SK-N-SH treated with all-trans-retinoic acid at 6 μM for 48 hours (cell line): ENCODE results near the gene BBC3.
A peak's percentile ranks its signal among the peaks of the same experiment; 100 is the strongest.

Source experiments
- ATAC-seq: fragments of 200-7000 bp; cut with Tn5 transposase; 3 replicates; pipeline ENCODE4 v1.9.1; 2020; ENCODE audit warnings: mild to moderate bottlenecking, moderate library complexity
- ARNTL ChIP-seq: fragments of 450-650 bp; formaldehyde crosslinking; IDR thresholded peaks from 2 replicates; pipeline ENCODE4 v1.5.0; 2020; ENCODE audit warnings: low read depth, mild to moderate bottlenecking, moderate library complexity, borderline replicate concordance
- BACH2 ChIP-seq: fragments of 250-450 bp; sonication (Bioruptor Pico); IDR thresholded peaks from 2 replicates; pipeline ENCODE4 v1.9.0; 2021; ENCODE audit warnings: mild to moderate bottlenecking, borderline replicate concordance
- CSDC2 ChIP-seq: fragments of 250-450 bp; sonication (Bioruptor Pico); IDR thresholded peaks from 2 replicates; pipeline ENCODE4 v1.5.0; 2020; ENCODE audit warnings: mild to moderate bottlenecking, moderate library complexity
- ESRRG ChIP-seq: fragments of 250-450 bp; sonication (Bioruptor Pico); IDR thresholded peaks from 2 replicates; pipeline ENCODE4 v1.6.1; 2021; ENCODE audit warnings: mild to moderate bottlenecking
- GLIS3 ChIP-seq: fragments of 250-450 bp; sonication (Bioruptor Pico); IDR thresholded peaks from 2 replicates; pipeline ENCODE4 v1.5.0; 2020; ENCODE audit warnings: mild to moderate bottlenecking, moderate library complexity
- ISL1 ChIP-seq: fragments of 250-450 bp; sonication (Bioruptor Pico); IDR thresholded peaks from 2 replicates; pipeline ENCODE4 v2.1.2; 2022; ENCODE audit warnings: mild to moderate bottlenecking, moderate library complexity
- OSR1 ChIP-seq: fragments of 250-450 bp; sonication (Bioruptor Pico); IDR thresholded peaks from 2 replicates; pipeline ENCODE4 v1.8.0; 2022; ENCODE audit warnings: moderate library complexity, mild to moderate bottlenecking, inconsistent platforms
- PPARA ChIP-seq: fragments of 250-450 bp; sonication (Bioruptor Pico); IDR thresholded peaks from 2 replicates; pipeline ENCODE4 v1.5.0; 2020; ENCODE audit warnings: mild to moderate bottlenecking, borderline replicate concordance
- SNAI2 ChIP-seq: fragments of 250-450 bp; sonication (Bioruptor Pico); IDR thresholded peaks from 2 replicates; pipeline ENCODE4 v1.5.0; 2020; ENCODE audit warnings: mild to moderate bottlenecking, moderate library complexity
- TCF4 ChIP-seq: fragments of 250-450 bp; sonication (Bioruptor Pico); IDR thresholded peaks from 2 replicates; pipeline ENCODE4 v1.8.0; 2021; ENCODE audit warnings: mild to moderate bottlenecking, moderate library complexity, borderline replicate concordance
- TOX ChIP-seq: fragments of 250-450 bp; sonication (Bioruptor Pico); IDR thresholded peaks from 2 replicates; pipeline ENCODE4 v1.8.0; 2021; ENCODE audit warnings: mild to moderate bottlenecking, moderate library complexity, borderline replicate concordance
- ZC3H10 ChIP-seq: fragments of 250-450 bp; sonication (Bioruptor Pico); IDR thresholded peaks from 2 replicates; pipeline ENCODE4 v1.5.1; 2021; ENCODE audit warnings: mild to moderate bottlenecking, moderate library complexity
- ZFP3 ChIP-seq: fragments of 250-450 bp; sonication (Bioruptor Pico); IDR thresholded peaks from 2 replicates; pipeline ENCODE4 v1.5.0; 2020; ENCODE audit warnings: mild to moderate bottlenecking, moderate library complexity
- ZFP30 ChIP-seq: fragments of 450-650 bp; formaldehyde crosslinking; IDR thresholded peaks from 2 replicates; pipeline ENCODE4 v1.5.0; 2022; ENCODE audit warnings: mild to moderate bottlenecking, moderate library complexity
- ZNF565 ChIP-seq: fragments of 450-650 bp; formaldehyde crosslinking; conservative IDR thresholded peaks from 2 replicates; pipeline ENCODE4 v1.5.0; 2020; ENCODE audit warnings: low read depth, mild to moderate bottlenecking, moderate library complexity
- ZNF70 ChIP-seq: fragments of 450-650 bp; formaldehyde crosslinking; IDR thresholded peaks from 2 replicates; pipeline ENCODE4 v1.5.0; 2020; ENCODE audit warnings: mild to moderate bottlenecking, moderate library complexity
- TF ChIP-seq, protein P1 (sequence below): fragments of 250-450 bp; sonication (Bioruptor Pico); IDR thresholded peaks from 2 replicates; pipeline ENCODE4 v1.8.0; 2021; ENCODE audit warnings: low read depth, mild to moderate bottlenecking, moderate library complexity, borderline replicate concordance
- TF ChIP-seq, protein P2 (sequence below): fragments of 250-450 bp; sonication (Bioruptor Pico); IDR thresholded peaks from 2 replicates; pipeline ENCODE4 v1.8.0; 2020; ENCODE audit warnings: mild to moderate bottlenecking, moderate library complexity, borderline replicate concordance
- TF ChIP-seq, protein P3 (sequence below): fragments of 250-450 bp; sonication (Bioruptor Pico); IDR thresholded peaks from 2 replicates; pipeline ENCODE4 v1.5.1; 2021; ENCODE audit warnings: mild to moderate bottlenecking, moderate library complexity
- TF ChIP-seq, protein P4 (sequence below): fragments of 250-450 bp; sonication (Bioruptor Pico); IDR thresholded peaks from 2 replicates; pipeline ENCODE4 v1.5.1; 2020; ENCODE audit warnings: low read depth, mild to moderate bottlenecking, moderate library complexity
- TF ChIP-seq, protein P5 (sequence below): fragments of 250-450 bp; sonication (Bioruptor Pico); IDR thresholded peaks from 2 replicates; pipeline ENCODE4 v1.5.0; 2020; ENCODE audit warnings: mild to moderate bottlenecking, moderate library complexity

The BBC3 gene

DNA sequence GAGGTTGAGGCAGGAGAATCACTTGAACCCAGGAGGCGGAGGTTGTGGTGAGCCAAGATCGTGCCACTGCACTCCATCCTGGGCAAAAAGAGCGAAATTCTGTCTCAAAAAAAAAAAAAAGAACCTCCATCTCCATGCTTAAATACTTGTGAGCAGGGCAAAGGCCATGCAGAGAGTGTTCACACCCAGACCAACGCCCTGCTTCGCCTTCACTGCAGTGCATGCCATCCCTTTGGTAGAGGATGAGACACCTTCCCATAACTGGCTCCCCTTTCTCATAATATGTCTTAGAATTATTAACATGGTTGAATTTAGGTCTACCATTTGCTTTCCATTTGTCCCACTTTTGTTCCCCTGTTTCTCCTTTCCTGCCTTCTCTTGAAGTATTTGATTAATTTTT is 15.4 kb downstream of the BBC3 start:
- TF ChIP-seq SNAI2 (CRISPR knock-in tag) (no peak), TOX (no peak), BACH2 (CRISPR knock-in tag) (no peak), CSDC2 (CRISPR knock-in tag) (no peak), ZC3H10 (CRISPR knock-in tag) (no peak), ZFP3 (no peak), ZNF70 (CRISPR knock-in tag) (no peak), ISL1 (CRISPR knock-in tag) (no peak), GLIS3 (no peak)
- TF ChIP-seq, protein P1, sequence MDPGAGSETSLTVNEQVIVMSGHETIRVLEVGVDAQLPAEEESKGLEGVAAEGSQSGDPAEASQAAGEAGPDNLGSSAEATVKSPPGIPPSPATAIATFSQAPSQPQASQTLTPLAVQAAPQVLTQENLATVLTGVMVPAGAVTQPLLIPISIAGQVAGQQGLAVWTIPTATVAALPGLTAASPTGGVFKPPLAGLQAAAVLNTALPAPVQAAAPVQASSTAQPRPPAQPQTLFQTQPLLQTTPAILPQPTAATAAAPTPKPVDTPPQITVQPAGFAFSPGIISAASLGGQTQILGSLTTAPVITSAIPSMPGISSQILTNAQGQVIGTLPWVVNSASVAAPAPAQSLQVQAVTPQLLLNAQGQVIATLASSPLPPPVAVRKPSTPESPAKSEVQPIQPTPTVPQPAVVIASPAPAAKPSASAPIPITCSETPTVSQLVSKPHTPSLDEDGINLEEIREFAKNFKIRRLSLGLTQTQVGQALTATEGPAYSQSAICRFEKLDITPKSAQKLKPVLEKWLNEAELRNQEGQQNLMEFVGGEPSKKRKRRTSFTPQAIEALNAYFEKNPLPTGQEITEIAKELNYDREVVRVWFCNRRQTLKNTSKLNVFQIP (CRISPR knock-in tag) = no peak
- TF ChIP-seq, all 23 proteins: peak for 0
- no peak for ATAC-seq

DNA sequence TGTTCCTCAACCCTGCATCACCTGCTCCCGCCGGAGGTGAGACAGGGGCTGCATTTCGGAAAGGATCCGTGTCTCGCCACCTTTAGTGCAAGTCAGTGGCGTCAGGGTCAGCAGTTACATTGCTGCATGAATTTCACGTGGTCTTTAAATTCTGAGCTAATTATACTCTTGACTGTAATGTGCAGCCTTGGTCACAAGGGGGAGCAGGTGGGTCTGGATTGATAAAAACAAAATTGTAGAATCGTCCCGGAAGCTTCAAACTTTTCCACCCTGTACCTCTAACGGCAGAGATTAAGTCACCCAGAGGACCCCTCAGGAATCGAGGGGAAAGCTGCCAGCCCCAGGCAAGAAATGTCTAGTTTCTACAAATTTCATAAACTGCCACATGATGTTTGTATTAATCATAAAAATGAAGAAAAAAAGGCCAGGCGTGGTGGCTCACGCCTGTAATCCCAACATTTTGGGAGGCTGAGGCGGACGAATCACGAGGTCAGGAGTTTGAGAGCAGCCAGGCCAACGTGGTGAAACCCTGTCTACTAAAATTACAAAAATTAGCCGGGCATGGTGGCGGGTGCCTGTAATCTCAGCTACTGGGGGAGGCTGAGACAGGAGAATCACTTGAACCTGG is 20.2 kb downstream of the BBC3 start:
- peak; percentile 67 for ATAC-seq
- TF ChIP-seq SNAI2 (CRISPR knock-in tag) = no peak
- no peak for TF ChIP-seq OSR1 (CRISPR knock-in tag)
- no peak for TF ChIP-seq GLIS3
- no peak for TF ChIP-seq ISL1 (CRISPR knock-in tag)
- no peak for TF ChIP-seq BACH2 (CRISPR knock-in tag)
- TF ChIP-seq CSDC2 (CRISPR knock-in tag) = no peak
- TF ChIP-seq, protein P2, sequence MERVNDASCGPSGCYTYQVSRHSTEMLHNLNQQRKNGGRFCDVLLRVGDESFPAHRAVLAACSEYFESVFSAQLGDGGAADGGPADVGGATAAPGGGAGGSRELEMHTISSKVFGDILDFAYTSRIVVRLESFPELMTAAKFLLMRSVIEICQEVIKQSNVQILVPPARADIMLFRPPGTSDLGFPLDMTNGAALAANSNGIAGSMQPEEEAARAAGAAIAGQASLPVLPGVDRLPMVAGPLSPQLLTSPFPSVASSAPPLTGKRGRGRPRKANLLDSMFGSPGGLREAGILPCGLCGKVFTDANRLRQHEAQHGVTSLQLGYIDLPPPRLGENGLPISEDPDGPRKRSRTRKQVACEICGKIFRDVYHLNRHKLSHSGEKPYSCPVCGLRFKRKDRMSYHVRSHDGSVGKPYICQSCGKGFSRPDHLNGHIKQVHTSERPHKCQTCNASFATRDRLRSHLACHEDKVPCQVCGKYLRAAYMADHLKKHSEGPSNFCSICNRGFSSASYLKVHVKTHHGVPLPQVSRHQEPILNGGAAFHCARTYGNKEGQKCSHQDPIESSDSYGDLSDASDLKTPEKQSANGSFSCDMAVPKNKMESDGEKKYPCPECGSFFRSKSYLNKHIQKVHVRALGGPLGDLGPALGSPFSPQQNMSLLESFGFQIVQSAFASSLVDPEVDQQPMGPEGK (CRISPR knock-in tag) = no peak
- no peak for TF ChIP-seq ZNF70 (CRISPR knock-in tag)
- TF ChIP-seq, protein P3, sequence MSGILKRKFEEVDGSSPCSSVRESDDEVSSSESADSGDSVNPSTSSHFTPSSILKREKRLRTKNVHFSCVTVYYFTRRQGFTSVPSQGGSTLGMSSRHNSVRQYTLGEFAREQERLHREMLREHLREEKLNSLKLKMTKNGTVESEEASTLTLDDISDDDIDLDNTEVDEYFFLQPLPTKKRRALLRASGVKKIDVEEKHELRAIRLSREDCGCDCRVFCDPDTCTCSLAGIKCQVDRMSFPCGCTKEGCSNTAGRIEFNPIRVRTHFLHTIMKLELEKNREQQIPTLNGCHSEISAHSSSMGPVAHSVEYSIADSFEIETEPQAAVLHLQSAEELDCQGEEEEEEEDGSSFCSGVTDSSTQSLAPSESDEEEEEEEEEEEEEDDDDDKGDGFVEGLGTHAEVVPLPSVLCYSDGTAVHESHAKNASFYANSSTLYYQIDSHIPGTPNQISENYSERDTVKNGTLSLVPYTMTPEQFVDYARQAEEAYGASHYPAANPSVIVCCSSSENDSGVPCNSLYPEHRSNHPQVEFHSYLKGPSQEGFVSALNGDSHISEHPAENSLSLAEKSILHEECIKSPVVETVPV (CRISPR knock-in tag) = no peak
- TF ChIP-seq TCF4 (CRISPR knock-in tag) = no peak
- TF ChIP-seq PPARA (CRISPR knock-in tag) = no peak
- TF ChIP-seq ZFP3 = no peak
- TF ChIP-seq, protein P4, sequence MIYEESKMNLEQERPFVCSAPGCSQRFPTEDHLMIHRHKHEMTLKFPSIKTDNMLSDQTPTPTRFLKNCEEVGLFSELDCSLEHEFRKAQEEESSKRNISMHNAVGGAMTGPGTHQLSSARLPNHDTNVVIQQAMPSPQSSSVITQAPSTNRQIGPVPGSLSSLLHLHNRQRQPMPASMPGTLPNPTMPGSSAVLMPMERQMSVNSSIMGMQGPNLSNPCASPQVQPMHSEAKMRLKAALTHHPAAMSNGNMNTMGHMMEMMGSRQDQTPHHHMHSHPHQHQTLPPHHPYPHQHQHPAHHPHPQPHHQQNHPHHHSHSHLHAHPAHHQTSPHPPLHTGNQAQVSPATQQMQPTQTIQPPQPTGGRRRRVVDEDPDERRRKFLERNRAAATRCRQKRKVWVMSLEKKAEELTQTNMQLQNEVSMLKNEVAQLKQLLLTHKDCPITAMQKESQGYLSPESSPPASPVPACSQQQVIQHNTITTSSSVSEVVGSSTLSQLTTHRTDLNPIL (CRISPR knock-in tag) = no peak
- TF ChIP-seq ZC3H10 (CRISPR knock-in tag) = no peak
- TF ChIP-seq, protein P1 (CRISPR knock-in tag) = no peak
- TF ChIP-seq ZNF565 (CRISPR knock-in tag) = no peak
- no peak for TF ChIP-seq ESRRG
- TF ChIP-seq ZFP30 (CRISPR knock-in tag) = no peak

DNA sequence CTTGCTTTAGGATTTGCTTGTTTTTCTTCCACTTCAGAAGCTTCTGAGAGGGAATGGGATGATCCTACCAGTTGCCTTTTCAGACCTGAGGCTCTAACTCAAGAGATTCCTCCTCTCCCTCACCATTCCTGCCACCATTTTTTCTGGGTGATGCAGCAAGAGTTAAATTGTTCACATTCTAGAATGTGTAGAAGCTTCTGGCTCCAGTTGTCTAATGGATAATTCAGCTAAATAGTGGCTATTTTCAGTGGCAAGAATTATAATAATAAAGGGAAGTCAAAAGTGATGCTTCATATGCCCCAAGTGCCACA is 20.9 kb downstream of the BBC3 start:
- no peak for ATAC-seq
- TF ChIP-seq, protein P4 (CRISPR knock-in tag) = no peak
- TF ChIP-seq ESRRG (no peak), ARNTL (no peak), ZFP30 (CRISPR knock-in tag) (no peak), ZNF70 (CRISPR knock-in tag) (no peak), TOX (no peak), ZNF565 (CRISPR knock-in tag) (no peak)
- TF ChIP-seq, protein P5, sequence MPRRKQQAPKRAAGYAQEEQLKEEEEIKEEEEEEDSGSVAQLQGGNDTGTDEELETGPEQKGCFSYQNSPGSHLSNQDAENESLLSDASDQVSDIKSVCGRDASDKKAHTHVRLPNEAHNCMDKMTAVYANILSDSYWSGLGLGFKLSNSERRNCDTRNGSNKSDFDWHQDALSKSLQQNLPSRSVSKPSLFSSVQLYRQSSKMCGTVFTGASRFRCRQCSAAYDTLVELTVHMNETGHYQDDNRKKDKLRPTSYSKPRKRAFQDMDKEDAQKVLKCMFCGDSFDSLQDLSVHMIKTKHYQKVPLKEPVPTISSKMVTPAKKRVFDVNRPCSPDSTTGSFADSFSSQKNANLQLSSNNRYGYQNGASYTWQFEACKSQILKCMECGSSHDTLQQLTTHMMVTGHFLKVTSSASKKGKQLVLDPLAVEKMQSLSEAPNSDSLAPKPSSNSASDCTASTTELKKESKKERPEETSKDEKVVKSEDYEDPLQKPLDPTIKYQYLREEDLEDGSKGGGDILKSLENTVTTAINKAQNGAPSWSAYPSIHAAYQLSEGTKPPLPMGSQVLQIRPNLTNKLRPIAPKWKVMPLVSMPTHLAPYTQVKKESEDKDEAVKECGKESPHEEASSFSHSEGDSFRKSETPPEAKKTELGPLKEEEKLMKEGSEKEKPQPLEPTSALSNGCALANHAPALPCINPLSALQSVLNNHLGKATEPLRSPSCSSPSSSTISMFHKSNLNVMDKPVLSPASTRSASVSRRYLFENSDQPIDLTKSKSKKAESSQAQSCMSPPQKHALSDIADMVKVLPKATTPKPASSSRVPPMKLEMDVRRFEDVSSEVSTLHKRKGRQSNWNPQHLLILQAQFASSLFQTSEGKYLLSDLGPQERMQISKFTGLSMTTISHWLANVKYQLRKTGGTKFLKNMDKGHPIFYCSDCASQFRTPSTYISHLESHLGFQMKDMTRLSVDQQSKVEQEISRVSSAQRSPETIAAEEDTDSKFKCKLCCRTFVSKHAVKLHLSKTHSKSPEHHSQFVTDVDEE (CRISPR knock-in tag) = no peak
- TF ChIP-seq, protein P2 (CRISPR knock-in tag) = no peak
